Ovary (tissue), 3 donors: ENCODE data around the gene POLR3B.

Source experiments
- CTCF ChIP-seq, 3 donors: fragments of 450-650 bp in 2 of 3; fragments of 200-600 bp in 1 of 3; IDR thresholded peaks; one replicate each; pipeline versions ENCODE4 v1.5.1 to v1.8.0; 2016 to 2022; ENCODE audit warnings: antibody characterized with exemption in 3 of 3, mild to moderate bottlenecking in 1 of 3
- EP300 ChIP-seq: sonication (generic); formaldehyde crosslinking; IDR thresholded peaks from one replicate; pipeline ENCODE4 v1.6.1; 2017; ENCODE audit warnings: antibody characterized with exemption
- POLR2A ChIP-seq: fragments of 450-650 bp; IDR thresholded peaks from one replicate; pipeline ENCODE4 v1.6.1; 2017; ENCODE audit warnings: antibody characterized with exemption, mild to moderate bottlenecking, moderate library complexity
- donor health status: DM: no; HTN: no; CAD: no.

DNA sequence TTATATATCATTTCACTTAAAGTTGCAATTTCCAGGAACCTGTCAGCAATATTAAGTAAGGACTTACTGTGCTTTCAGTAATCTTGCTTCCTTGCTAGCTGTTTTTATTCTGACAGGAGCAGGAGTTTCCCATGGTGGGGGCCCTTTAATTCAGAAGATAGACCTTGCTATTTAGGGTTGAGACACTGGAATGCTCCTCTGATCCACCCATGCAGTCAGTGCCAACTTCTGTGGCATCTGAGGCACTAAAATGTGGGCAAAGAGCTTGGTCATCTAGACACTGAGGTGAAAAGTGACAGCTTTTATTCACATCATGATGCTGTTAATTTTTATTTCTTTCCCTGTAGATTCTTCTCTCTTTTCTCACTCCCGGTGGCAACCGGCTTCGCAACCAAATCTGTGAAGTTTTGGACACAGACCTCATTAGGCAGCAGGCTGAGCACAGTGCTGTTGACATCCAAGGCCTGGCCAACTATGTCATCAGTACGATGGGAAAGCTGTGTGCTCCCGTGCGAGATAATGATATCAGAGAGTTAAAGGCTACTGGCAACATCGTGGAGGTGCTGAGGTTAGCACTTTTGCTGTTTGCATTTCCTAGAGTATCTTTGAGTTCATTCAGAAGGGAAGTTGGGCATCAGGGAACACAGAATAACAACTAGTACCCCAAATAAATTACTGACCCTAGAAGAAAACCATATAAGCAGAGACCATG lies 36.3 kb upstream of the POLR3B start:
- TF ChIP-seq CTCF (IDR thresholded peaks at IDR 0.05) (no peak), POLR2A (no peak), EP300 (no peak)
